Mesendoderm (in vitro differentiated cells): Measurements from ENCODE around the gene MYO1E.

ENCODE experiments used
- DNase-seq: peaks from one replicate; pipeline ENCODE4 v3.0.0; 2013
- H2AK5ac ChIP-seq: 2 replicates; pipeline ENCODE4 v1.6.1; 2013; ENCODE audit warnings: low read length, inconsistent platforms
- H2BK120ac ChIP-seq: 2 replicates; pipeline ENCODE4 v1.6.1; 2013; ENCODE audit warnings: low read depth, mild to moderate bottlenecking, low read length, moderate library complexity, mixed read lengths
- H2BK15ac ChIP-seq: replicated peaks from 2 replicates; pipeline ENCODE4 v1.6.1; 2013; ENCODE audit warnings: low read depth, mild to moderate bottlenecking, moderate library complexity
- H2BK5ac ChIP-seq: 2 replicates; pipeline ENCODE4 v1.6.1; 2013; ENCODE audit warnings: low read length, inconsistent platforms
- H3K18ac ChIP-seq: 2 replicates; pipeline ENCODE4 v1.6.1; 2013; ENCODE audit warnings: mild to moderate bottlenecking, low read length, mixed read lengths
- H3K23ac ChIP-seq: one replicate; pipeline ENCODE4 v1.6.1; 2013; ENCODE audit warnings: low read length
- H3K27ac ChIP-seq: 2 replicates; pipeline ENCODE4 v1.5.1; 2013; ENCODE audit warnings: low read depth, mild to moderate bottlenecking, inconsistent platforms, low read length, moderate library complexity
- H3K27me3 ChIP-seq: 2 replicates; pipeline ENCODE4 v1.6.1; 2013; ENCODE audit warnings: low read length, control low read depth, mild to moderate bottlenecking, inconsistent platforms; ENCODE audit not compliant: insufficient read depth, poor library complexity
- H3K36me3 ChIP-seq: 2 replicates; pipeline ENCODE4 v1.6.1; 2013; ENCODE audit warnings: low read length, inconsistent platforms; ENCODE audit not compliant: control insufficient read depth, insufficient read depth
- H3K4ac ChIP-seq: one replicate; pipeline ENCODE4 v1.6.1; 2013; ENCODE audit warnings: low read depth, mild to moderate bottlenecking, low read length, moderate library complexity
- H3K4me1 ChIP-seq: 2 replicates; pipeline ENCODE4 v1.6.1; 2013; ENCODE audit warnings: low read depth, low read length, inconsistent platforms; ENCODE audit not compliant: control insufficient read depth
- H3K4me2 ChIP-seq: 2 replicates; pipeline ENCODE4 v1.6.1; 2013; ENCODE audit warnings: low read length
- H3K4me3 ChIP-seq: 2 replicates; pipeline ENCODE4 v1.5.1; 2013; ENCODE audit warnings: mild to moderate bottlenecking, low read length
- H3K56ac ChIP-seq: one replicate; pipeline ENCODE4 v1.6.1; 2013; ENCODE audit warnings: low read length
- H3K79me1 ChIP-seq: 2 replicates; pipeline ENCODE4 v1.6.1; 2013; ENCODE audit warnings: low read length, inconsistent platforms
- H3K79me2 ChIP-seq: 2 replicates; pipeline ENCODE4 v1.6.1; 2013; ENCODE audit warnings: mild to moderate bottlenecking, low read length; ENCODE audit not compliant: control insufficient read depth, insufficient read depth
- H3K9ac ChIP-seq: 2 replicates; pipeline ENCODE4 v1.6.1; 2013; ENCODE audit warnings: low read length, inconsistent platforms
- H4K5ac ChIP-seq: one replicate; pipeline ENCODE4 v1.6.1; 2013; ENCODE audit warnings: low read length
- H4K8ac ChIP-seq: one replicate; pipeline ENCODE4 v1.6.1; 2013; ENCODE audit warnings: low read depth, mild to moderate bottlenecking, control low read depth, low read length, moderate library complexity
- WGBS: extraction: QIAGEN DNeasy Blood & Tissue Kit; methylation state at CpG from one replicate; pipeline ENCODE4 v1.1.7; 2013; ENCODE audit warnings: low lambda C conversion rate, missing lambda C conversion rate; ENCODE audit not compliant: insufficient coverage; ENCODE audit errors: extremely low coverage; 5-methylcytosine and 5-hydroxymethylcytosine counted together

The MYO1E gene

DNA sequence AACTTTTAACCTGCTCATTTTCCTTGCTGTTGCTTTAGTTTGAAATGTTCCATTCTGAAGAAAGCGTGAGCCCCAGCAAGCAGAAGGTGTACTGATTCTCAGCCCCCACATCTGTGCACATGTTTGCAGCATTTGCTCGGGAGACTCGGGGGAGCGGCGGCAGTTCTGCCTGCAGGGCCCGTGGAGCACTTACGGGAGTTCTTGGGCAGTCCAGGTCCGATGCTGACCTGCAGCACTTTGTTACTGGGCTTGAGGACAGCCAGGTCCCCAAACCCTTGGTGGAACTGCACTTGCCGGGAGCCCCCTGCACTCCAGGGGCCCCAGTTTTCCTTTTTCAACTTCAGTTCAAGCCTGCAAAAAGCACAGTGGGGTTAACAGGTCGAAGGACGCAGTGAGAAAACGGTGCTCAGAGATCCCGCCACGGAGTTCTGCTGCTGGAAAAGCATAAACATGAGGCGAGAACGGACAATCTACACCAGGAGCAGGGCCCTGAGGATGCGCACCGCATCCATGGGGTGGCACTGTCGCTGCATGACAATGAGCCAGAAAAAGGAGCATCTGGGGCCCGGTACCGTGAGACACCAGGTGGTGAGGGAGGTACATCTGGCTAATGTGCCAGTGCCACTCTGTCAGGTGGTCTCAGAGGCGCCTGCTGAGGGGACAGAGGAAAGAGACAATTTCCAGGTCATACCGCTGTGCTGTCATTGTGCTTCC is 211.6 kb downstream of the MYO1E start:
- Histone ChIP-seq H2BK120ac (no peak overlapping the region), H2AK5ac (no peak overlapping the region), H3K79me1 (no peaks in the 10 kb centered on the region), H2BK5ac (no peak overlapping the region), H3K18ac (no peak overlapping the region), H3K27me3 (no peaks in the 10 kb centered on the region), H3K23ac (no peak overlapping the region), H3K79me2 (no peaks in the 10 kb centered on the region), H4K5ac (no peak overlapping the region), H3K36me3 (no peaks in the 10 kb centered on the region), H3K4me2 (no peak overlapping the region), H3K27ac (no peak overlapping the region), H3K56ac (no peak overlapping the region), H3K9ac (no peak overlapping the region), H3K4ac (no peak overlapping the region), H3K4me1 (no peaks in the 10 kb centered on the region), H2BK15ac (no peak overlapping the region), H3K4me3 (no peak overlapping the region), H4K8ac (no peak overlapping the region)
- whole genome bisulfite sequencing = no CpG with 5 or more reads among the region's 23 CpGs
- DNase-seq = peak; percentile 61

DNA sequence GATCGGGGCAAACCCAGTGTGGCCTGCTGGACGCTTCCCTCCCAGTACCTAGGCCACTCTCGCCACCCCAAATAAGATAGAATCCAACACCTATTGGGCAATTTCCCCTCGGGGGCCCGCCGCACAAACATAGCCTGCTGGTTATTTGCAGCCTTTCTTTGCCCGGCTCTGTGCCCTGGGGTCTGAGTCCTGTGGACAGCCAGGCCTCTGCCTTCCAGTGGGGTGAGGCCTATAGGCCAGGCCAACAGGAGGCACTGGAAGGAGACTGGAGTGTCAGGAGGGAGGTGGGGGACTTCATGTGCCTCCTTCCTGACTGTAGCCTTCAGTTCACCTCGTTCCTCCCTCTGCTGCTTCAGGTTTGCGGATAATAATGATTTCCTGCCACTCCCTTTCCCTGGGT is 213.5 kb downstream of the MYO1E start:
- H4K8ac ChIP-seq = no peak overlapping the region
- no peak overlapping the region for H3K4me3 ChIP-seq
- DNase-seq = no peak
- no CpG with 5 or more reads among the region's 9 CpGs for WGBS
- H3K27me3 ChIP-seq = no peaks in the 10 kb centered on the region
- no peak overlapping the region for H3K23ac ChIP-seq
- no peak overlapping the region for H4K5ac ChIP-seq
- H3K56ac ChIP-seq = no peak overlapping the region
- H3K18ac ChIP-seq = no peak overlapping the region
- no peak overlapping the region for H2AK5ac ChIP-seq
- no peak overlapping the region for H2BK15ac ChIP-seq
- H3K27ac ChIP-seq = no peak overlapping the region
- H3K4me2 ChIP-seq = no peak overlapping the region
- H2BK120ac ChIP-seq = no peak overlapping the region
- no peak overlapping the region for H2BK5ac ChIP-seq
- no peak overlapping the region for H3K9ac ChIP-seq
- H3K79me2 ChIP-seq = no peaks in the 10 kb centered on the region
- no peak overlapping the region for H3K4ac ChIP-seq
- no peaks in the 10 kb centered on the region for H3K79me1 ChIP-seq
- H3K36me3 ChIP-seq = no peaks in the 10 kb centered on the region
- no peaks in the 10 kb centered on the region for H3K4me1 ChIP-seq

DNA sequence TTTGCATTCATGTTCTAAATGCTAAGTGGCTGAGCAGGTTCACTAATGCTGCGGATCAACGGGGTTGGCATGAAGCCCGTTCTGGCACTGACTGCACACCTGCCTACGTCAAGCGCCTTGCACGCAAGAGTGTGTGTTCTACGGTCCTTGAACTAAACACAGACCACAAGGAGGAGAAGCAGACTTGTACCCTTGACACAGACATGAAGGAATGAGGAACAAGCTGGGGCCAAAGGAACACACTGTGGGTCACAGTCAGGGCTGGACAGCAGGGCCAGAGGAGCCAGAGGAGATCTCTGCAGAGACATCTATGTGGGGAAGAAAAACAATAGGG is 214.0 kb downstream of the MYO1E start:
- no peak overlapping the region for H4K8ac ChIP-seq
- no peak overlapping the region for H3K56ac ChIP-seq
- H3K4me1 ChIP-seq = no peaks in the 10 kb centered on the region
- H3K23ac ChIP-seq = no peak overlapping the region
- DNase-seq = no peak
- H3K4me3 ChIP-seq = no peak overlapping the region
- no peak overlapping the region for H3K27ac ChIP-seq
- no CpG with 5 or more reads among the region's 7 CpGs for WGBS
- no peak overlapping the region for H2BK15ac ChIP-seq
- no peak overlapping the region for H3K4ac ChIP-seq
- H3K79me2 ChIP-seq = no peaks in the 10 kb centered on the region
- H3K18ac ChIP-seq = no peak overlapping the region
- no peak overlapping the region for H2AK5ac ChIP-seq
- H3K9ac ChIP-seq = no peak overlapping the region
- no peak overlapping the region for H4K5ac ChIP-seq
- no peak overlapping the region for H2BK120ac ChIP-seq
- H3K4me2 ChIP-seq = no peak overlapping the region
- no peak overlapping the region for H2BK5ac ChIP-seq
- no peaks in the 10 kb centered on the region for H3K79me1 ChIP-seq
- no peaks in the 10 kb centered on the region for H3K27me3 ChIP-seq
- H3K36me3 ChIP-seq = no peaks in the 10 kb centered on the region

DNA sequence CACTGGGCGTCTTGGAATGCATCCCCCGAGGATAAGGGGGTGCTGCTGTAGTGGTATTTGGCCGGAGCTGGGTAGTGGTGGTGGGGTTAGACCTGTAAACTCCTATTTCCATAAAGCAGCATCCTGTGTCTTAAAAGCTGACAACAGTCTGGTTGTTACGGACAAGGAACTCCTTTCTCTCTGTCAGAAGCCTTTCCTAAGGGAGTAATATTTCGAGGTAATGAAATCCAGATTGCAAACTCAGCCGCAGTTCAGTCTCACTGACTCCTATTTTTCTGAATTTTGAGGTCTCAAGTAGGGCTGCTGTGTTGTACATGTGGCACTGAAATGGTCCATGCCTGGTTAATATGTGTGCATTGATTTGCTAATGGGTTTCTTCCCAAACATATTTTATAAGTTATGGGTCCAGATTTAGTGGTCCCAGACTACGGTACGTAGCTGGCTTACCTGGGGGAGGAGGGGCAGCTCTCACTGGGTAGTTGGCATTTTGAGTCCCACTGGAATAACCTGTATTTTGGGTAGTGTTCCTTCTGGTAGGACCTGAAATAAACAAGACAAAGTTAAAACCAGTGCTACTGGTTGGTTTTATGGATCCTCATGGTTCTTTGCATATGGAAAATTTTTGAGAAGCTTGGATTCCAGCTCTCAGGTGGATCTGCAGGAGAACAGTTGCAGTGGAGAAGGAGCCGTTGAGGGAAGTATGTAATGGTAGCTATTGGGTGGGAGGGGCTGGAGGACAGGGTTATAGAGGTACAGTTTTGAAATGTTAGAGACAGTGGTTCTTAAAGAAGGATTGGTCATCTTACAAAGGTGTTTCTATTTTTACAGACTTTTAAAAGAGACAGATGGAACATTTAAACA is 214.6 kb downstream of the MYO1E start:
- Histone ChIP-seq H2BK15ac (no peak overlapping the region), H3K4me3 (no peak overlapping the region), H3K4me2 (no peak overlapping the region), H3K56ac (no peak overlapping the region), H3K79me2 (no peaks in the 10 kb centered on the region), H3K9ac (no peak overlapping the region), H3K18ac (no peak overlapping the region), H3K27me3 (no peaks in the 10 kb centered on the region), H3K4me1 (no peaks in the 10 kb centered on the region), H2BK120ac (no peak overlapping the region), H3K27ac (no peak overlapping the region), H4K5ac (no peak overlapping the region), H3K23ac (no peak overlapping the region), H2AK5ac (no peak overlapping the region), H3K36me3 (no peaks in the 10 kb centered on the region), H3K4ac (no peak overlapping the region), H2BK5ac (no peak overlapping the region), H3K79me1 (no peaks in the 10 kb centered on the region), H4K8ac (no peak overlapping the region)
- WGBS = no CpG with 5 or more reads among the region's 9 CpGs
- no peak for DNase-seq

DNA sequence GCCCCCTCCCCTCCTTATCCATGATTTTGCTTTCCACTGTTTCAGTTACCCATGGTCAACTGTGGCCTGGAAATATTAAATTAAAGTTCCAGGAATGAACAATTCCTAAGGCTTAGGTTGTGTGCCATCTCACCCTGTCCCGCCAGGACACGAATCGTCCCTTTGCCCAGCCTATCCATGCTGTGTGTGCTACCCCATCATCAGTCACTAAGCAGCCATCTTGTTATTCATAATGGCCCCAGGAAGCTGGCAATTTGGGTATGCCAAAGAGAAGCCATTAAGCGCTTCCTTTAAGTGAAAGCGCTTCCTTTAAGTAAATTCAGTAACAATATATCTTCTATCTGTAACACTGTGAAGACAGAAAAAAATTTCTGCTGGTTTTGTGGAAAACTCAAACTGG is 215.3 kb downstream of the MYO1E start:
- Histone ChIP-seq H2AK5ac (no peak overlapping the region), H4K5ac (no peak overlapping the region), H3K4ac (no peak overlapping the region), H3K9ac (no peak overlapping the region), H3K79me2 (no peaks in the 10 kb centered on the region), H3K36me3 (peaks cover 2% of the 10 kb centered on the region), H4K8ac (no peak overlapping the region), H3K79me1 (no peaks in the 10 kb centered on the region), H3K56ac (no peak overlapping the region), H3K23ac (no peak overlapping the region), H2BK120ac (no peak overlapping the region), H2BK5ac (no peak overlapping the region), H3K18ac (no peak overlapping the region), H3K27ac (no peak overlapping the region), H2BK15ac (no peak overlapping the region), H3K27me3 (no peaks in the 10 kb centered on the region), H3K4me1 (no peaks in the 10 kb centered on the region), H3K4me3 (no peak overlapping the region), H3K4me2 (no peak overlapping the region)
- WGBS = no CpG with 5 or more reads among the region's 5 CpGs
- no peak for DNase-seq
